NCI-H748 (cell line): ENCODE data around the gene PDIA3.
"Not testable (repeated sequence)": the region's sequence is repeated elsewhere in the genome, so short reads cannot be mapped to it uniquely, and the experiment has no call there.

ENCODE experiments used
- DNase-seq: peaks from one replicate; lab custom pipeline; 2025; ENCODE audit not compliant: unreplicated experiment; lab: John Stamatoyannopoulos, UW

The PDIA3 gene

GRCh38 chr15:43815064-43815463, 68.8 kb downstream of the PDIA3 start:
- DNase-seq: not testable (repeated sequence)

- no peak for DNase-seq
Observed at GRCh38 chr15:43821505-43821904, 75.3 kb downstream of the PDIA3 start.
